Measurements from ENCODE around the gene WARS2.

DNA sequence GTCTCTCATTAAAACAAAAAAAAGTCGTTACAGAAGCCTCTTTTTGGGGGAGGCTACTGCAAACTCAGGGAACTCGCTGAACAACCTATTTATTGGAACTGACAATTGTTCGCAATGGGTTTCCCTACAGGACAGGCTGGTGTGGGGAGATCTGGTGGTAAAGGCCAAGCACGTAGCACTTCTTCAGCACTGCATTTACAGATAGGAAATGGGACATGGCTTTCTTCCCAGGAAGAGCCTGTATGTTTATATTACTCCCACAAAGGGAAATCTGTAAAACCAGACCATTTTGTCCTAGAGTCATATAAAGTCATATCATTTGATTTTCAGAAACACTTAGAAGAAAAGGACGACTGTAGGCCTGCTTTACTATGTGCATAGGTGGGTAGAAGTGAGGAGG, 113.5 kb downstream of the WARS2 start:
- TF ChIP-seq YY1 (IDR thresholded peaks at IDR 0.05; ENCODE audit: low read depth) = no peak
- TF ChIP-seq, protein P1, sequence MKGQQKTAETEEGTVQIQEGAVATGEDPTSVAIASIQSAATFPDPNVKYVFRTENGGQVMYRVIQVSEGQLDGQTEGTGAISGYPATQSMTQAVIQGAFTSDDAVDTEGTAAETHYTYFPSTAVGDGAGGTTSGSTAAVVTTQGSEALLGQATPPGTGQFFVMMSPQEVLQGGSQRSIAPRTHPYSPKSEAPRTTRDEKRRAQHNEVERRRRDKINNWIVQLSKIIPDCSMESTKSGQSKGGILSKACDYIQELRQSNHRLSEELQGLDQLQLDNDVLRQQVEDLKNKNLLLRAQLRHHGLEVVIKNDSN (IDR thresholded peaks at IDR 0.05) = no peak
- no peak for TF ChIP-seq RAD21 (IDR thresholded peaks at IDR 0.05; ENCODE audit: low read depth)
- no peak for TF ChIP-seq EP300 (IDR thresholded peaks at IDR 0.05; ENCODE audit: borderline replicate concordance)
- TF ChIP-seq, protein P2, sequence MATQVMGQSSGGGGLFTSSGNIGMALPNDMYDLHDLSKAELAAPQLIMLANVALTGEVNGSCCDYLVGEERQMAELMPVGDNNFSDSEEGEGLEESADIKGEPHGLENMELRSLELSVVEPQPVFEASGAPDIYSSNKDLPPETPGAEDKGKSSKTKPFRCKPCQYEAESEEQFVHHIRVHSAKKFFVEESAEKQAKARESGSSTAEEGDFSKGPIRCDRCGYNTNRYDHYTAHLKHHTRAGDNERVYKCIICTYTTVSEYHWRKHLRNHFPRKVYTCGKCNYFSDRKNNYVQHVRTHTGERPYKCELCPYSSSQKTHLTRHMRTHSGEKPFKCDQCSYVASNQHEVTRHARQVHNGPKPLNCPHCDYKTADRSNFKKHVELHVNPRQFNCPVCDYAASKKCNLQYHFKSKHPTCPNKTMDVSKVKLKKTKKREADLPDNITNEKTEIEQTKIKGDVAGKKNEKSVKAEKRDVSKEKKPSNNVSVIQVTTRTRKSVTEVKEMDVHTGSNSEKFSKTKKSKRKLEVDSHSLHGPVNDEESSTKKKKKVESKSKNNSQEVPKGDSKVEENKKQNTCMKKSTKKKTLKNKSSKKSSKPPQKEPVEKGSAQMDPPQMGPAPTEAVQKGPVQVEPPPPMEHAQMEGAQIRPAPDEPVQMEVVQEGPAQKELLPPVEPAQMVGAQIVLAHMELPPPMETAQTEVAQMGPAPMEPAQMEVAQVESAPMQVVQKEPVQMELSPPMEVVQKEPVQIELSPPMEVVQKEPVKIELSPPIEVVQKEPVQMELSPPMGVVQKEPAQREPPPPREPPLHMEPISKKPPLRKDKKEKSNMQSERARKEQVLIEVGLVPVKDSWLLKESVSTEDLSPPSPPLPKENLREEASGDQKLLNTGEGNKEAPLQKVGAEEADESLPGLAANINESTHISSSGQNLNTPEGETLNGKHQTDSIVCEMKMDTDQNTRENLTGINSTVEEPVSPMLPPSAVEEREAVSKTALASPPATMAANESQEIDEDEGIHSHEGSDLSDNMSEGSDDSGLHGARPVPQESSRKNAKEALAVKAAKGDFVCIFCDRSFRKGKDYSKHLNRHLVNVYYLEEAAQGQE (IDR thresholded peaks at IDR 0.05; ENCODE audit: low read depth) = no peak
- TF ChIP-seq, protein P3, sequence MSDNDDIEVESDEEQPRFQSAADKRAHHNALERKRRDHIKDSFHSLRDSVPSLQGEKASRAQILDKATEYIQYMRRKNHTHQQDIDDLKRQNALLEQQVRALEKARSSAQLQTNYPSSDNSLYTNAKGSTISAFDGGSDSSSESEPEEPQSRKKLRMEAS (IDR thresholded peaks at IDR 0.05) = no peak
- no peak for TF ChIP-seq CEBPB (IDR thresholded peaks at IDR 0.05)
- no peak for TF ChIP-seq ZBTB7A (IDR thresholded peaks at IDR 0.05; ENCODE audit: low read depth)
- TF ChIP-seq TEAD4 (IDR thresholded peaks at IDR 0.05) = no peak
- no peak for TF ChIP-seq TAF1 (IDR thresholded peaks at IDR 0.05; ENCODE audit: low read depth)
